CD8-positive, alpha-beta memory T cell (primary cell): ENCODE data around the gene RUBCN. TPM values are rescaled to one million over a fixed set of nuclear protein-coding genes. Genes with fewer than 3 reads are reported as not detected.
"Not testable (repeated sequence)": the region's sequence is repeated elsewhere in the genome, so short reads cannot be mapped to it uniquely, and the experiment has no call there.

Experiments
- CTCF ChIA-PET: fragments of 350-600 bp; sonication (Branson Sonifier 250); formaldehyde crosslinking; loops from one replicate; lab custom pipeline; 2021; ENCODE audit warnings: antibody characterized with exemption; lab: Charles Lee
- POLR2A ChIA-PET: fragments of 350-600 bp; sonication (Branson Sonifier 250); formaldehyde crosslinking; loops from one replicate; lab custom pipeline; 2021; ENCODE audit warnings: antibody characterized with exemption; lab: Charles Lee
- DNase-seq, 5 donors: peaks; one replicate each; pipeline versions ENCODE4 v3.0.0 to v3.0.0-alpha.2; 2020 to 2022; ENCODE audit warnings: mixed read lengths in 1 of 5
- H3K27ac ChIP-seq: one replicate; pipeline ENCODE4 v1.7.0; 2013; ENCODE audit warnings: low read depth, mild to moderate bottlenecking, low read length, moderate library complexity
- H3K27me3 ChIP-seq: 2 replicates; pipeline ENCODE4 v1.7.0; 2013; ENCODE audit warnings: low read length, mild to moderate bottlenecking; ENCODE audit not compliant: insufficient read depth, poor library complexity, severe bottlenecking
- H3K36me3 ChIP-seq: 2 replicates; pipeline ENCODE4 v1.7.0; 2013; ENCODE audit warnings: mild to moderate bottlenecking, low read length, moderate library complexity; ENCODE audit not compliant: insufficient read depth
- H3K4me1 ChIP-seq: 2 replicates; pipeline ENCODE4 v1.7.0; 2013; ENCODE audit warnings: mild to moderate bottlenecking, low read length, moderate library complexity; ENCODE audit not compliant: insufficient read depth
- H3K4me3 ChIP-seq: 2 replicates; pipeline ENCODE4 v1.7.0; 2013; ENCODE audit warnings: mild to moderate bottlenecking, low read length
- H3K9me3 ChIP-seq: 2 replicates; pipeline ENCODE4 v1.7.0; 2013; ENCODE audit warnings: mild to moderate bottlenecking, low read length
- H3K27ac Mint-ChIP-seq, 8 donors: one replicate each; pipeline ENCODE4 v1.8.0; 2020 to 2021; ENCODE audit warnings: mixed read lengths in 8 of 8, mild to moderate bottlenecking in 6 of 8, inconsistent platforms in 3 of 8, moderate library complexity in 3 of 8
- H3K27me3 Mint-ChIP-seq, 2 donors: one replicate each; pipeline ENCODE4 v1.8.0; 2020 to 2021; ENCODE audit warnings: mixed read lengths in 2 of 2, mild to moderate bottlenecking in 1 of 2, moderate library complexity in 1 of 2
- H3K36me3 Mint-ChIP-seq, 3 donors: one replicate each; pipeline ENCODE4 v1.8.0; 2020 to 2021; ENCODE audit warnings: mixed read lengths in 3 of 3, inconsistent platforms in 1 of 3, mild to moderate bottlenecking in 1 of 3
- H3K4me1 Mint-ChIP-seq, 3 donors: one replicate each; pipeline ENCODE4 v1.8.0; 2020 to 2021; ENCODE audit warnings: mixed read lengths in 3 of 3, inconsistent platforms in 1 of 3, mild to moderate bottlenecking in 1 of 3
- H3K4me3 Mint-ChIP-seq, 7 donors: one replicate each; pipeline ENCODE4 v1.8.0; 2020 to 2021; ENCODE audit warnings: mixed read lengths in 7 of 7, mild to moderate bottlenecking in 6 of 7, moderate library complexity in 4 of 7, inconsistent platforms in 2 of 7
- H3K9me3 Mint-ChIP-seq, 5 donors: one replicate each; pipeline ENCODE4 v1.8.0; 2020 to 2022; ENCODE audit warnings: mixed read lengths in 5 of 5, mild to moderate bottlenecking in 3 of 5, moderate library complexity in 2 of 5, inconsistent platforms in 1 of 5
- polyA plus RNA-seq: library from polyadenylated mRNA; unstranded; fragments of 300-500 nt; fragmentation: Illumina TruSeq; gene quantifications from one replicate; pipeline ENCODE4 v1.2.3, GENCODE V29; 2021
- total RNA-seq, 2 experiments: library from RNA; stranded (reverse); gene quantifications; one replicate each; pipeline ENCODE4 v1.2.3, GENCODE V29; 2021

Gene RUBCN
- total and polyA plus RNA-seq, 3 experiments from 2014 or later, result 26.6 to 45.9 (median 43.2) TPM

- peaks cover 0 to 1% of the 10 kb centered on the region in 2 donors for H3K27me3 Mint-ChIP-seq
- no peaks in the 10 kb centered on the region for H3K4me1 ChIP-seq
- no peak overlapping the region for H3K27ac ChIP-seq
- peaks cover 14% of the 10 kb centered on the region for H3K36me3 ChIP-seq
- no peak overlapping the region for H3K4me3 ChIP-seq
- no peak for DNase-seq
- no peaks in the 10 kb centered on the region for H3K9me3 Mint-ChIP-seq
- no peaks in the 10 kb centered on the region for H3K27me3 ChIP-seq
- POLR2A ChIA-PET, result no interaction called here
- H3K9me3 ChIP-seq, result no peaks in the 10 kb centered on the region
- CTCF ChIA-PET, result interaction anchor here (3.8 kb wide), 1 partner anchor 74 kb away, joined by 17 read pairs; no protein-coding TSS in a partner anchor
- H3K4me3 Mint-ChIP-seq, result no peak overlapping the region
- no peaks in the 10 kb centered on the region for H3K4me1 Mint-ChIP-seq
- H3K36me3 Mint-ChIP-seq, result peaks cover 3 to 65% (median 19%) of the 10 kb centered on the region in 3 donors
- H3K27ac Mint-ChIP-seq, result peak overlapping the region in 4 of 8 donors; percentile 6 to 52 (median 36)
These were observed 63.5 kb downstream of the RUBCN start for GRCh38 chr3:197673170-197673569.

GRCh38 chr3:197670361-197670760 lies 66.3 kb downstream of the RUBCN start:
- Histone ChIP-seq H3K9me3 (no peaks in the 10 kb centered on the region), H3K27me3 (no peaks in the 10 kb centered on the region), H3K4me3 (no peak overlapping the region), H3K27ac (no peak overlapping the region), H3K36me3 (peaks cover 8% of the 10 kb centered on the region), H3K4me1 (no peaks in the 10 kb centered on the region)
- Mint-ChIP-seq H3K9me3 (no peaks in the 10 kb centered on the region), H3K36me3 (peaks cover 3 to 41% (median 16%) of the 10 kb centered on the region in 3 donors), H3K27ac (peak overlapping the region in 2 of 8 donors; percentile 47 to 62), H3K4me1 (peaks cover 0 to 2% (median 0%) of the 10 kb centered on the region in 3 donors), H3K4me3 (peak overlapping the region in 1 of 7 donors; percentile 26), H3K27me3 (peaks cover 0 to 5% of the 10 kb centered on the region in 2 donors)
- POLR2A ChIA-PET, result no interaction called here
- no peak for DNase-seq
- CTCF ChIA-PET, result interaction anchor here (3.8 kb wide), 1 partner anchor 71 kb away, joined by 17 read pairs; no protein-coding TSS in a partner anchor

GRCh38 chr3:197667968-197668367 lies 68.7 kb downstream of the RUBCN start:
- POLR2A ChIA-PET, result no interaction called here
- no peaks in the 10 kb centered on the region for H3K9me3 ChIP-seq
- H3K4me1 Mint-ChIP-seq, result peaks cover 0 to 2% (median 0%) of the 10 kb centered on the region in 3 donors
- H3K27ac ChIP-seq, result no peak overlapping the region
- no peaks in the 10 kb centered on the region for H3K27me3 ChIP-seq
- DNase-seq, result no peak
- no peaks in the 10 kb centered on the region for H3K36me3 ChIP-seq
- H3K9me3 Mint-ChIP-seq, result no peaks in the 10 kb centered on the region
- H3K4me3 ChIP-seq, result no peak overlapping the region
- peaks cover 0 to 5% of the 10 kb centered on the region in 2 donors for H3K27me3 Mint-ChIP-seq
- peak overlapping the region in 1 of 7 donors; percentile 37 for H3K4me3 Mint-ChIP-seq
- no peaks in the 10 kb centered on the region for H3K4me1 ChIP-seq
- no peak overlapping the region for H3K27ac Mint-ChIP-seq
- CTCF ChIA-PET, result no interaction called here
- H3K36me3 Mint-ChIP-seq, result peaks cover 0 to 17% (median 8%) of the 10 kb centered on the region in 3 donors

- H3K27me3 ChIP-seq, H3K27ac Mint-ChIP-seq, POLR2A ChIA-PET, H3K36me3 ChIP-seq, H3K4me3 Mint-ChIP-seq, H3K4me3 ChIP-seq, H3K27ac ChIP-seq, H3K27me3 Mint-ChIP-seq, CTCF ChIA-PET, DNase-seq, H3K9me3 ChIP-seq, H3K4me1 Mint-ChIP-seq, H3K9me3 Mint-ChIP-seq, H3K4me1 ChIP-seq: not testable (repeated sequence)
- peaks cover 0 to 12% (median 8%) of the 10 kb centered on the region in 3 donors for H3K36me3 Mint-ChIP-seq
These were observed 69.4 kb downstream of the RUBCN start for GRCh38 chr3:197667293-197667692.

GRCh38 chr3:197666221-197666842 lies 70.4 kb downstream of the RUBCN start:
- DNase-seq, POLR2A ChIA-PET, H3K27me3 ChIP-seq, H3K4me3 ChIP-seq, H3K9me3 Mint-ChIP-seq, H3K27ac ChIP-seq, CTCF ChIA-PET, H3K27ac Mint-ChIP-seq, H3K4me1 Mint-ChIP-seq, H3K36me3 ChIP-seq, H3K9me3 ChIP-seq, H3K4me1 ChIP-seq, H3K4me3 Mint-ChIP-seq, H3K27me3 Mint-ChIP-seq, H3K36me3 Mint-ChIP-seq: not testable (repeated sequence)

GRCh38 chr3:197665549-197665948 lies 71.2 kb downstream of the RUBCN start:
- H3K27me3 ChIP-seq, POLR2A ChIA-PET, DNase-seq, H3K9me3 Mint-ChIP-seq, CTCF ChIA-PET, H3K4me1 Mint-ChIP-seq, H3K9me3 ChIP-seq, H3K27ac Mint-ChIP-seq, H3K36me3 Mint-ChIP-seq, H3K4me3 ChIP-seq, H3K27ac ChIP-seq, H3K27me3 Mint-ChIP-seq, H3K4me3 Mint-ChIP-seq, H3K4me1 ChIP-seq, H3K36me3 ChIP-seq: not testable (repeated sequence)

GRCh38 chr3:197665142-197665491 lies 71.6 kb downstream of the RUBCN start:
- H3K27ac Mint-ChIP-seq, H3K9me3 Mint-ChIP-seq: not testable (repeated sequence)

GRCh38 chr3:197664414-197665141 lies 72.1 kb downstream of the RUBCN start:
- CTCF ChIA-PET, H3K27ac ChIP-seq, POLR2A ChIA-PET, H3K27me3 Mint-ChIP-seq, H3K9me3 ChIP-seq, H3K36me3 ChIP-seq, H3K4me1 ChIP-seq, H3K4me3 ChIP-seq, H3K27me3 ChIP-seq, H3K9me3 Mint-ChIP-seq, H3K27ac Mint-ChIP-seq, H3K4me1 Mint-ChIP-seq, H3K36me3 Mint-ChIP-seq: not testable (repeated sequence)
- peak overlapping the region in 6 of 7 donors; percentile 25 to 76 (median 31) for H3K4me3 Mint-ChIP-seq
- DNase-seq, result peak in 3 of 5 donors; percentile 47 to 72 (median 58)

More at GRCh38 chr3:197665142-197665491, 71.6 kb downstream of the RUBCN start:
- H3K4me3 ChIP-seq, POLR2A ChIA-PET, CTCF ChIA-PET, H3K4me1 Mint-ChIP-seq, H3K27ac ChIP-seq, H3K36me3 Mint-ChIP-seq, H3K36me3 ChIP-seq, DNase-seq, H3K27me3 Mint-ChIP-seq, H3K9me3 ChIP-seq, H3K27me3 ChIP-seq, H3K4me1 ChIP-seq: not testable (repeated sequence)
- peak overlapping the region in 3 of 7 donors; percentile 25 to 38 (median 29) for H3K4me3 Mint-ChIP-seq
